Activated CD4-positive, alpha-beta T cell treated with anti-CD3 and anti-CD28 coated beads, Interleukin-2, amount 50 U/mL, for 48 hours (primary cell): ENCODE measurements around the gene SMARCB1.

Experiments used
- DNase-seq, 2 experiments: peaks; one replicate each; pipeline ENCODE4 v3.0.0-alpha.2; 2020

Gene SMARCB1

GRCh38 chr22:23833017-23833751 is 46.4 kb downstream of the SMARCB1 start:
- no peak for DNase-seq

GRCh38 chr22:23833911-23834317 is 47.1 kb downstream of the SMARCB1 start:
- DNase-seq = no peak

GRCh38 chr22:23834406-23834792 is 47.6 kb downstream of the SMARCB1 start:
- DNase-seq = no peak

GRCh38 chr22:23834793-23835483 is 48.2 kb downstream of the SMARCB1 start:
- no peak for DNase-seq

GRCh38 chr22:23835484-23836144 is 48.8 kb downstream of the SMARCB1 start:
- no peak for DNase-seq

- DNase-seq = no peak
These were observed 49.5 kb downstream of the SMARCB1 start for GRCh38 chr22:23836281-23836680.

GRCh38 chr22:23836692-23837495 is 50.1 kb downstream of the SMARCB1 start:
- no peak for DNase-seq

GRCh38 chr22:23837496-23837859 is 50.7 kb downstream of the SMARCB1 start:
- no peak for DNase-seq

GRCh38 chr22:23837911-23838680 is 51.3 kb downstream of the SMARCB1 start:
- peak in 1 of 2 experiments; percentile 9 for DNase-seq

GRCh38 chr22:23838681-23839468 is 52.1 kb downstream of the SMARCB1 start, which contains the start of gene DERL3:
TSS of gene DERL3 (minus strand) at chr22:23839006. CDS start at chr22:23838987, 19 bp downstream.
- DNase-seq = peak; percentile 99

- no peak for DNase-seq
These were observed 53.3 kb downstream of the SMARCB1 start for GRCh38 chr22:23840026-23840425.

- no peak for DNase-seq
These were observed 54.5 kb downstream of the SMARCB1 start for GRCh38 chr22:23841292-23841691.

- DNase-seq = no peak
These were observed 55.1 kb downstream of the SMARCB1 start for GRCh38 chr22:23841736-23842445.

- DNase-seq = no peak
These were observed 55.8 kb downstream of the SMARCB1 start for GRCh38 chr22:23842599-23842998.

GRCh38 chr22:23844739-23845202 is 58.0 kb downstream of the SMARCB1 start:
- DNase-seq = no peak

- DNase-seq = no peak
These were observed 58.7 kb downstream of the SMARCB1 start for GRCh38 chr22:23845265-23846080.

GRCh38 chr22:23846081-23846469 is 59.3 kb downstream of the SMARCB1 start:
- no peak for DNase-seq

GRCh38 chr22:23847310-23847920 is 60.6 kb downstream of the SMARCB1 start:
- no peak for DNase-seq
